ENCODE data around the gene MAD1L1. TPM values are rescaled to one million over a fixed set of nuclear protein-coding genes. Genes with fewer than 3 reads are reported as not detected.

Gene MAD1L1
- total RNA-seq, 1 donor from 2014 or later, result 57.6 TPM

DNA sequence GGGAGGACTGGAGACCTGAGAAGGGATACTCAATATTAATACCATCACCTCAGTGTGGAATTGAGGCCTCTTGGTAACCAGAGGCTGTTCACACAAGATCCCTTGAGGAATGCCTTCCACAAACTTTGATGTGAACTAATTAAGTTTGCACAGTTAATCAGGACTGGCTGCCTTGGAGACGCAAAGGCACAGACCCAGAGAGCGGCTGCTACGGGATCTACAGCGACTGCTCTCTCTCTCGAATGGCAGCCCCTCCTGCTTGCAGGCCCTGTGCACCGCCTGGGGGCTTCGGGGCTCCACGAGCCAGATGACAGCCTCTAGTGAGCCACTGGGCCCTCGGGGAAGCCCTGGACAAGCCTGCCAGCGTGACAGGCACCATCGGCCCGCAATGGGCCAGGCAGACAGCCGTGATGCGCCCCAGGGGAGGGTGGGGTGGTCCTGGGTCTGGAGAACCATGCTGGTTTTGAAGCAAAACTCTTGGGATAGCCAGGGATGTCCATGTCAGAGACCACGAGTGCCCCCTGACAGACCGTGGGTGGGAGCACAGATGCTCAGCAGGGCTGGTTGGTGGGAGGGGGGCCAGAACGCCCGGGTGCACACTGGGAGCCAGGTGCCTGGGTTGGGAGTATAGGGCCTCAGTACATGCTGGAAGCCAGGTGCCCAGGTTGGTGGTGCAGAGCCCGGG, 367.0 kb downstream of the MAD1L1 start:
- H3K27me3 Mint-ChIP-seq (ENCODE audit: unreplicated experiment), result peaks cover 12% of the 10 kb centered on the region
- no peaks in the 10 kb centered on the region for H3K36me3 Mint-ChIP-seq (ENCODE audit: unreplicated experiment)
- DNase-seq, result peak; percentile 67
- H3K9me3 Mint-ChIP-seq (ENCODE audit: unreplicated experiment), result peaks cover 16% of the 10 kb centered on the region
- no peak overlapping the region for H3K4me3 Mint-ChIP-seq (ENCODE audit: unreplicated experiment)
- TF ChIP-seq, protein P1, sequence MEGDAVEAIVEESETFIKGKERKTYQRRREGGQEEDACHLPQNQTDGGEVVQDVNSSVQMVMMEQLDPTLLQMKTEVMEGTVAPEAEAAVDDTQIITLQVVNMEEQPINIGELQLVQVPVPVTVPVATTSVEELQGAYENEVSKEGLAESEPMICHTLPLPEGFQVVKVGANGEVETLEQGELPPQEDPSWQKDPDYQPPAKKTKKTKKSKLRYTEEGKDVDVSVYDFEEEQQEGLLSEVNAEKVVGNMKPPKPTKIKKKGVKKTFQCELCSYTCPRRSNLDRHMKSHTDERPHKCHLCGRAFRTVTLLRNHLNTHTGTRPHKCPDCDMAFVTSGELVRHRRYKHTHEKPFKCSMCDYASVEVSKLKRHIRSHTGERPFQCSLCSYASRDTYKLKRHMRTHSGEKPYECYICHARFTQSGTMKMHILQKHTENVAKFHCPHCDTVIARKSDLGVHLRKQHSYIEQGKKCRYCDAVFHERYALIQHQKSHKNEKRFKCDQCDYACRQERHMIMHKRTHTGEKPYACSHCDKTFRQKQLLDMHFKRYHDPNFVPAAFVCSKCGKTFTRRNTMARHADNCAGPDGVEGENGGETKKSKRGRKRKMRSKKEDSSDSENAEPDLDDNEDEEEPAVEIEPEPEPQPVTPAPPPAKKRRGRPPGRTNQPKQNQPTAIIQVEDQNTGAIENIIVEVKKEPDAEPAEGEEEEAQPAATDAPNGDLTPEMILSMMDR (IDR thresholded peaks at IDR 0.05; ENCODE audit: partially characterized antibody, unreplicated experiment), result no peak
- peaks cover 5% of the 10 kb centered on the region for H3K4me1 Mint-ChIP-seq (ENCODE audit: low read depth, unreplicated experiment)
- no peak overlapping the region for H3K27ac Mint-ChIP-seq (ENCODE audit: unreplicated experiment)

DNA sequence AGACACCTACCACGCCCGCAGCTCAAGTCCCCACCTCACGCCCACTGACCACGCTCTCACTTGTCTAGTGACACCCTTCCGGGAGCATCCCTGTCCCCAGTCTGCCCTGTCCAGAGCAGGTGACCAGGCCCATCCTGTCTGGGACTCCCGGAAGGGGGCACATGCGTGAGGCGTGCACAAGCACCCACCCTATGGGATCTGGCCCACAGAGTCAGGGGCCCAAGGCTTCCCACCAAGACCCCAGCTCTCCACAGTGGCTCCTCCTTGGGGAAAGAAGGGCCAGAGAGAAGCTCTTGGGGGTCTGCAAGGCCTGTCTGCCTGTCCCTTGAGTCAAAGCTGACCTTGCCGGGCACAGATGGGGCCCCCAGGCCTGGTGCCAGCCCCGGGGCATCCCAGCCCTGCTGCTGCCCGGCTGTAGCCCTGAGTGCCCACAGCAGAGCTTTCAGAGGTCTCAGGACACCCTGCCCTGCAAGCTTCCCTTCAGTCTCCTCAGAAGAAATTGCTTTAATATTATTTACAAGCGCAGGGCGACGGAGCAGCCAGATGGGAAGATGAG, 367.7 kb downstream of the MAD1L1 start:
- no peak overlapping the region for H3K27ac Mint-ChIP-seq (ENCODE audit: unreplicated experiment)

DNA sequence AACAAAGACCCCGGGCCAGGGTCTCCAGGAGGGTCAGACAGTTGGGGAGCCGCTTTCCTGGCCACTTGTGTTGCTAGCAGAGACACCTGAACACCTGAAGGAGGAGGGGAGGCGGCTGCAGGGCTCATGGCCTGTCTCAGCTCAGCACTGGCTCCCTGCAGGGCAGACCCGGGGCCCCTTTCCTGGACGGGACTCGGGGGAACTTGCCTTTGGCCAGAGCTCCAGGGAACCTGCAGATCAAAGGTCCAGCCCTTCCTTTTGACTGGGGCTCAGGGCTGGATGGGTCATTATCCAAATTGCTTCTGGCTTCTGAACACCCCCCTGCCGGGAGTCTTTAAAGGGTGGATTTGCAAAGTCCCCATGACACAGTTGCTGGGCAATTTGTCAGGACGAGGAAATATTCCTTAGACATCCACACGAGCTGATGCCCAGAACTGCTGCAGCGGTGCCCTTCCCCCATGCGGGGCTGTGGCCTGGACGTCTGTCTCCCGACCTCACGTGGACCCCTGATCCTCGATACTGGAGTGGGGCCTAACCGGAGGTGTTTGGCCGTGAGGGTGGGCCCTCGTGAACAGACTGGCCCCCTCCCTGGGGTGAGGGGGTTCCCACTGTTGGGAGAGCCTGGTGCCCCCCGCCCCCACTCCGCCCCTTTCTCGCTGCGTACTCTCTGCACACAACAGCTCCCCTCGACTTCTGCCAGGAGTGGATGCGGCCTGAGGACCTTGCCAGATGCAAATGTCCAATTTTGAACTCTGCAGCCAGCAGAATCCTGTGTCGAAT, 368.4 kb downstream of the MAD1L1 start:
- Mint-ChIP-seq H3K9me3 (ENCODE audit: unreplicated experiment) (peaks cover 3% of the 10 kb centered on the region), H3K27me3 (ENCODE audit: unreplicated experiment) (peaks cover 7% of the 10 kb centered on the region), H3K36me3 (ENCODE audit: unreplicated experiment) (no peaks in the 10 kb centered on the region), H3K27ac (ENCODE audit: unreplicated experiment) (no peak overlapping the region), H3K4me1 (ENCODE audit: low read depth, unreplicated experiment) (peaks cover 5% of the 10 kb centered on the region), H3K4me3 (ENCODE audit: unreplicated experiment) (no peak overlapping the region)
- DNase-seq, result no peak
- TF ChIP-seq, protein P1 (IDR thresholded peaks at IDR 0.05; ENCODE audit: partially characterized antibody, unreplicated experiment), result no peak

More for the DNA sequence above, 367.7 kb downstream of the MAD1L1 start:
- H3K4me3 Mint-ChIP-seq (ENCODE audit: unreplicated experiment), result no peak overlapping the region
- H3K36me3 Mint-ChIP-seq (ENCODE audit: unreplicated experiment), result no peaks in the 10 kb centered on the region
- TF ChIP-seq, protein P1 (IDR thresholded peaks at IDR 0.05; ENCODE audit: partially characterized antibody, unreplicated experiment), result no peak
- peaks cover 9% of the 10 kb centered on the region for H3K9me3 Mint-ChIP-seq (ENCODE audit: unreplicated experiment)
- H3K4me1 Mint-ChIP-seq (ENCODE audit: low read depth, unreplicated experiment), result peaks cover 5% of the 10 kb centered on the region
- DNase-seq, result no peak
- peaks cover 10% of the 10 kb centered on the region for H3K27me3 Mint-ChIP-seq (ENCODE audit: unreplicated experiment)

DNA sequence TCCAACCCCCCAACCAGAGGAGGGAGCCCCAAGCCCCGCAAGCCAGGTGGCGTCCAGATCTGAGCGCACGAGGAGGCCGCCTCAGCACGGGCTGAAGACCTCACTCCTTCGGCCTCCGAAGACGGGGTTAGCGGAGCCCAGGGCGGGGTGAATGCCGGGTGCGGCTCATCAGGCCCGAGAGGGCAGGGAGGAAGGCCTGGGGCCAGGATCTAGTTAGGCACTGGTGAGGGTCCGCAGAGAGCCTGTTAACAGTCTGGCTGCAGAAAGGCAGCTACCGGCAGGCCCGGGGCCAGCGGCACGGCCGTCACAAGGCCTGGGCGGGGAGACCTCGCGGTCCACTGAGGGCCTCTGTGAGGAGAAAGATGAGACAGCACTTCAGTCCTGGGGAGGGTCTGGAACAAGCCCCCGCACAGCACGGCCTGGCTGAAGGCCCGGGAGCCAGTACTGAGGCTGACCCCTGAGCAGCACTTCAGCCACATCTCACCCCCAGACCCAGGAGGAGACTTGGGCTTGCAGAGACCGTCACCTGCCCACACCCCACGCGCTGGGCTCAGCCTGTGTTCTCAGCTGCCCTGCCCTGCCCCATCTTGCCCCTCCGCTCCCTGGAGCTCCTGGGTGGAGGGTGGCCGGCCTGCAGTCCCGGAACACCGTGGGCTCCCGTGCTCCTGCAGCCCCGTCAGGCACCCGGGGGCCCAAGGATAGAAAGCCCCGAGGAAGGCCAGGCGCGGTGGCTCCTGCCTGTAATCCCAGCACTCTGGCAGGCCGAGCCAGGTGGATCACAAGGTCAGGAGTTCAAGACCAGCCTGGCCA, 369.4 kb downstream of the MAD1L1 start:
- Mint-ChIP-seq H3K36me3 (ENCODE audit: unreplicated experiment) (no peaks in the 10 kb centered on the region), H3K4me3 (ENCODE audit: unreplicated experiment) (no peak overlapping the region), H3K4me1 (ENCODE audit: low read depth, unreplicated experiment) (peaks cover 5% of the 10 kb centered on the region), H3K27me3 (ENCODE audit: unreplicated experiment) (peaks cover 4% of the 10 kb centered on the region), H3K27ac (ENCODE audit: unreplicated experiment) (no peak overlapping the region), H3K9me3 (ENCODE audit: unreplicated experiment) (peaks cover 3% of the 10 kb centered on the region)
- no peak for DNase-seq
- TF ChIP-seq, protein P1 (IDR thresholded peaks at IDR 0.05; ENCODE audit: partially characterized antibody, unreplicated experiment), result no peak
